GM21390 (cell line): ENCODE results near the gene ARRDC3.
"Not testable (repeated sequence)": the region's sequence is repeated elsewhere in the genome, so short reads cannot be mapped to it uniquely, and the experiment has no call there.

ENCODE experiments used
- ATAC-seq: cut with Tn5 transposase; IDR thresholded peaks from one replicate; pipeline ENCODE4 v1.9.1; 2021; ENCODE audit not compliant: unreplicated experiment

ARRDC3 gene

DNA sequence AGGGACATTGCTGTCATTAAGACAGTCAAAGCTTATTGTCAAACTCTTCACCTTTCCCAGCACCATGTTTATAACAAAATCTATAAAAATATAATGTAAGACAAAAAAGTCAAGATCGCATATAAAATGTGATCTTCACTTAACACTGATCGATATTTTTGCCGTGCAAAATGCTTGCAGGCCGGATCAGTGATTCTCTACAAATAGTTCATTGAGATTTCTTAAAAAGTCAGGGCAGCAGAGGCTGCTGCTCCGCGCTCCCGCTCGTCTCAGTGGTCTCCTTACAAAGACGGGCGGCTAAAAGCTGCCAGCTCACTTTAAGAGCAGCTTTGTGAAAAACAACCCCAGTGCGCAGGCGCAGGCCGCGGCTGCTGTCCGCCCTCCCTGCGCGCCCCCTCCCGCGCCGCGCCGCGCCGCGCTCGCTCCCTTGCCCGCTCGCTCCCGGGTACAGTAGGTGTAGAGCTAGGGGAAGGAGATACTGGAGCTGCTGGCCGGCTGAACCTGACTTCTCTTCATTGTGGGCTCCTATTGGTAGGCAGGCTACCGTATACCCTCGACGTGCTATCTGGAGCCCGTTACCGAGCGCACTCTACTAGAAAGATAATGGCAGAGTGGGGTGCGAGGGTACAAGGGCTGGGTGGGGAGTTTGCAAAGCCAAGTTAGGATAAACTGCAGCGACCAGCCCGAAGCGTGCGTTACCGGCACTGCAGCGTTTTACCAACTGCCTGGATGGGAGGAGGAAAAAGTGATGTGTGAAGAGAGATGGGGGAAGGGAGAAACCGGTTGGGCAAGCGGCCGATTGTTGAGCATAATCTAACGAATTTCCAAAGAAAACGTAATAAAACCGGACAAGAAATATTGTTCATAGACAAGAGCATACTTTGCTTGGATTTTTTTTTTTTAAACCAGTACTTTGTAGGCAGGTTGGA is at the start of gene ARRDC3:
Gene ARRDC3, minus strand, starts transcription at position 291 of the 929 bp plus-strand sequence. Its CDS starts 225 bp downstream, at position 66.
- peak; percentile 49 for ATAC-seq

- ATAC-seq = no peak
These were observed 47.8 kb upstream of the ARRDC3 start for GRCh38 chr5:91430949-91431348.

- no peak for ATAC-seq
These were observed 41.7 kb upstream of the ARRDC3 start for GRCh38 chr5:91424638-91425436.

DNA sequence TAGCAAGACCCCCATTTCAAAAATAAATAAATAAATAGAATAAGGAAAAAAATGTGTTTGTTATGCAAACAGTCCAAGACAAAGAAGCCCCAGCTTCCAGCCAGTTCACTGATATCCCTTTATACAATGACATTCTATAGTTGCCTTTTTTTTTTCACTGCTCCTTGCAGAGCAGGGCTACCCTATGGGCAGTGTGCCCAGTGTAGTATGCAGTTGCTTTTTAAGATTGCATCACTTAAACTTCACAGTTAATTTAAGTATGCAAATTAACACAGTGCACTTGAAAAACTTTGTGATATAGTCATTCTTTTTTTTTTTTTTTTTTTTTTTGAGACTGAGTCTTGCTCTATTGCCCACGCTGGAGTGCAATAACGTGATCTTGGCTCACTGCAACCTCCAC is 40.8 kb upstream of the ARRDC3 start:
- no peak for ATAC-seq

DNA sequence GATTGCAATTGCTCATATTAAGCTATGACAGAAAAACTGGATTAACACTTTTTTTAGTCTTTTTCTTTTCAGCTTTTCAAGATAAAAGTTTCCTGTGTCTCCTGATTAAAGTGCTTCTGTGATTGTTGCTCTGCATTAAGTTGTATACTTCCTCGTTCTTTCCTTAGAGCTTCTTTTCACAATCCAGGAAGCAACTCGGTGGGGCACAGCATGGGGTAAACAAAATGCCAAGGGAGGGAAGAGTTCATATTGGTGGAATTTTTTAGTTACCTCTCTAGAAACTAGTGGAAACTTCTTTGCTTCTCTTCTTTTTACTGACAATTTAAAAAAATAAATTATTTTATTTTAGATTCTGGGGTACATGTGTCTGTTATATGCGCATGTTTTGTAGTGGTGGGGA is 37.8 kb upstream of the ARRDC3 start:
- ATAC-seq = no peak

GRCh38 chr5:91419571-91420537 is 36.7 kb upstream of the ARRDC3 start:
- peak; percentile 59 for ATAC-seq

GRCh38 chr5:91419136-91419535 is 36.0 kb upstream of the ARRDC3 start:
- no peak for ATAC-seq

- no peak for ATAC-seq
These were observed 35.0 kb upstream of the ARRDC3 start for GRCh38 chr5:91418158-91418557.

- ATAC-seq = no peak
These were observed 34.1 kb upstream of the ARRDC3 start for GRCh38 chr5:91417219-91417618.

DNA sequence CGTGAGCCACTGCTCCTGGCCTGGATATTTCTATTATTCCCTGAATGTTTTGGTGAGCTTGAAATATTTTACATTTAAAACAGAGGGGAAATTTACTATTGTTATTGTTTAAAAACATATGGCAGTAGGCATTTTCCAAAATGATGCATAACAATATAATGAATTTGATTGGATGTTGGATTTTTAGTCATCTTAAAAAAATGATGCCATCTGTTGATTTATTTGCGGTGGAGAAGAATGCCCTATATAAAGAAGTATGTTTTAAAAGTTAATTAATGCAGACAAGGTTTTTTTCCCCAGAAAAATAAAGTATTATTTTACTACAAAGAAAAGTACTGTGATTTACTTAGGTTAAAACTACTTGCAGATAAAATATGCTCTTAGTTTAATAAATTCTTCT is 33.4 kb upstream of the ARRDC3 start:
- no peak for ATAC-seq

DNA sequence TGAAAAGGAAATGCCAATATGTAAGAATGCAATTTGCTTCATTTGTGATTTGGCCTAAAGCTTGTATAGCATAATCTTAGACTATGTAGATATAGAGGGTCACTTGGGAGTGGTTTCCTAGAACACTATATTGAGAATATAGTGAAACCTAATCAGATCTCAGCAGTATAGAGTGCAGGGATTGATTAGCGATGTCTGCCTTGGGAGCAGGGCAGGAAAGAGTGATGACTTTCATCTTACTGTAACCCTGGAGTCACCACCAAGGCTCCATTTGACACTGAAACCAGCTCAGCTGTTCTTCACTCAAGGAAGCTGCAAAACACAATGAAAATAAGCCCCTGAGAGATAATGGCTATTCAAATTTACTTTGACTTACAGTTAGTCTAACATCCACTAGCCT is 26.2 kb upstream of the ARRDC3 start:
- no peak for ATAC-seq

DNA sequence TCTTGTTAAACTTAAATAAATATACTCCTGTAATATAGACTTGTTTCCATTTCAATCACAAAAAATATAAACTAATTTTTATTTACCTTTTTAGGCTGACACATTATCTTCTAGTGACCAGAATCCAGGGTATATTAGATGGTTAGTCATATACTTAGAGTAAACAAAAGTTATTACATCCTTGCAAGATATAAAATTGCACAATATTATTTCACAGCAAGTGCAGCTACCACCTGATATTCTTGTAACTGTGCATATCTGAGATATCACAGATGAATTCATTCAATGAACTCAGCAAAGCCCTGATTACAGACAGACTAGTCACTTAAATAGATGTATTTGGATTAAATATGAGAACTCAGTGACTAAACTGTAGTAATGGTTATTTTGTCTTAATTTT is 25.6 kb upstream of the ARRDC3 start:
- no peak for ATAC-seq

GRCh38 chr5:91407204-91407603 is 24.1 kb upstream of the ARRDC3 start:
- no peak for ATAC-seq

DNA sequence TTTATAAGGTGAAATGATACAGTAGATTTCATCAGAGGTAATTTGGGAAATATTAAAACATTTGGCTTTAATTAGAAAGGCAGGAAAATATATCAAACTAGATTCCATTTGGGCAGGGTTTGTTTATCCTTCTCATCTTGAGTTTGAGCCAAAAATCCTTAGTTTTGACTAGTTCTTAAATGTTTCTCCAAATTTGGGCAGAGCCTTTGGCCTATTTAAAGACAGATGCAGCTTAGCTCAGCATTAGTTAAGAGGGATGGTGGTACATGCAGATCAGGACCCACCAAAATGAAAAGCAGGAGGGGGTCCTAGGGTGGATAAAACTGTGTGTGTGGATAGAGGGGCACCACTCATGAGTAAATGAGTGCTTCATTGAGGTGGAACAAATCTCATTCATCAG is 20.3 kb upstream of the ARRDC3 start:
- no peak for ATAC-seq

DNA sequence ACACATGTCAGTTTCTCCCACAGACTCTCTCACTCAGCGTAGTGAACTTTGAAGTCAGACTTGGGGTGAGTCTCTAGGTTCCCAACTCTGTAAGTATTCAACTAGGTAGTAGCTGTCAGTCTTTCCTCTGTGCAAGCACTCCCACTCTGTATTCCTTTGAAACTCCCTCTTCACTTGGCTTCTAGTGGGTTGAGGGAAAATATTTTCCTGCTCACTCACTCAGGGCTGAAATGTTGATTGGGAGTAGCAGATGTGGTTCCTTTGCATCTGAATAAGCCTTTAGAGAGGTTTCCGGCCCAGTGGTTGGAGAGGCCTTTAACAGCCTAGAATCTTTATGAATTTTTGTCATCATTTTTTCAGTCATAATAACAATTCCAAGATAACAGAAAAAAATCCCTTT is 18.1 kb upstream of the ARRDC3 start:
- ATAC-seq = no peak

DNA sequence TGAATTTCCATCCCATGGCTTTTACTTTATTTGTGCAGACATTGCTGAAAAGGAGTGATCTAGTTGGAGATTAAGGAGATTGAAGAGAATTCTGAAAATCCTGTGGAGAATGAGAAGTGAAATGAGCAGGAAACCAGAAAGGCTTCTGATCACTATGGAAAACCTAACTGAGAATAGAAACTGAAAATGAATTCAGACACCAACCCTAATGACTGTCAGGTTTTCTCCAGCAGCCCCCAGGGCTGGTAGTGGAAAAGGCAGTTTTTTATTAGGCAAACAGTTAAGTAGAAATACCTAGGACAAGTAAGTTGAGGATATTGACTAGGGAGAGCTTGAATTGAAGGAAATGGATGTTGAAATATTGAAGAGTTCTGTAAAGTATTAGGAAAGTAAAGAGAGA is 14.7 kb upstream of the ARRDC3 start:
- ATAC-seq = peak; percentile 70

DNA sequence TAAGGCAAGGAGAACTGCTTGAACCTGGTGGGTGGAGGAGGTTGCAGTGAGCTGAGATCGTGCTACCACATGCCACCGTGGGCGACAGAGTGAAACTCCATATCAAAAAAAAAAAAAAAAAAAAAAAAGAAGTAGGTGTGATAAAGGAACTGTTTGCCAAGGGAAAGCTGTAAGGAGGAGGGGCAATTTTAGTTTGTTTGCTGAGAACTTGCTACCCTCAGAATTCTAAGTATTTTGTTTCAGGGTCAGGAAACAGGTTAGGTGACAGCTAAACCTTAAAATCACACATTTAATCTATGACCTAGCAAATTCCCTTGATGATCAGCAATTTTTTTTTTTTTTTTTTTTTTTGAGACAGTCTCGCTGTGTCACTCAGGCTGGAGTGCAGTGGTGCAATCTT is 7.2 kb upstream of the ARRDC3 start:
- no peak for ATAC-seq

- ATAC-seq = not testable (repeated sequence)
These were observed 6.4 kb upstream of the ARRDC3 start for GRCh38 chr5:91389555-91389954.

DNA sequence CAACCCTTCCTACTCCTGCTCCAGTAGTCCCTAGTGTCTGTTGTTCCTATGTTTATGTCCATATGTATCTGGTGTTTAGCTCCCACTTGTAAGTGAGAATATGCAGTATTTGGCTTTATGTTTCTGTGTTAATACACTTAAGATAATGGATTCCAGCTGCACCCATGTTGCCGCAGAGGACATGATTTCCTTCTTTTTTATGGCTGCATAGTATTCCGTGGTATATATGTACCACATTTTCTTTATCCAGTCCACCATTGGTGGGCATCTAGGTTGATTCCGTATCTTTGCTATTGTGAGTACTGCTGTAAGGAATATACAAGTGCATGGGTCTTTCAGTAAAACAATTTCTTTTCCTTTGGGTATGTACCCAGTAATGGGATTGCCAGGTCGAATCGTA is 5.2 kb upstream of the ARRDC3 start:
- ATAC-seq = no peak

- no peak for ATAC-seq
These were observed 3.0 kb upstream of the ARRDC3 start for GRCh38 chr5:91386120-91386519.

DNA sequence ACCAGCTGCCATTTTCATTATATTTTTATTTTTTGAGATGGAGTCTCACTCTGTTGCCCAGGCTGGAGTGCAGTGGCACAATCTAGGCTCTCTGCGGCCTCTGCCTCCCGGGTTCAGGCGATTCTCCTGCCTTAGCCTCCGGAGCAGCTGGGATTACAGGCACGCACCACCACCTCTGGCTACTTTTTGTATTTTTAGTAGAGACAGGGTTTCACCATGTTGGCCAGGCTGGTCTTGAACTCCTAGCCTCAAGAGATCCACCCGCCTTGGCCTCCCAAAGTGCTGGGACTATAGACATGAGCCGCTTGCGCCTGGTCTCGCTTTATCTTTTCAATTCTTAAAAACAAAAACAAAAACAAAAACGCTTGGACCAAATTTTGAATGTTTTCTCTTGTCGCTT is 2.5 kb upstream of the ARRDC3 start:
- not testable (repeated sequence) for ATAC-seq
